ENCODE measurements around the gene MRPL28.
"Not testable (repeated sequence)": the region's sequence is repeated elsewhere in the genome, so short reads cannot be mapped to it uniquely, and the experiment has no call there.

The MRPL28 gene

GRCh38 chr16:381789-382717, 11.7 kb upstream of the MRPL28 start, which contains the start of gene PGAP6:
Gene PGAP6 (minus strand): TSS chr16:381978. CDS start chr16:381821, 157 bp downstream.
- Histone ChIP-seq H3K9me3 (ENCODE audit: low read length) (no peaks in the 10 kb centered on the region), H3K4me1 (ENCODE audit: insufficient read depth, low read length) (peaks cover 49% of the 10 kb centered on the region), H2AFZ (ENCODE audit: low read depth, low read length) (peak within 1 kb of the TSS; percentile 73), H3K36me3 (ENCODE audit: insufficient read depth, low read length) (peaks cover 10% of the 10 kb centered on the region), H3K4me3 (ENCODE audit: low read length) (peak within 1 kb of the TSS; percentile 93), H3K27me3 (ENCODE audit: insufficient read depth, low read length) (no peaks in the 10 kb centered on the region)

GRCh38 chr16:381012-381788, 10.9 kb upstream of the MRPL28 start:
- Histone ChIP-seq H3K4me3 (ENCODE audit: low read length) (peak overlapping the region; percentile 93), H3K36me3 (ENCODE audit: insufficient read depth, low read length) (peaks cover 16% of the 10 kb centered on the region), H2AFZ (ENCODE audit: low read depth, low read length) (no peak overlapping the region), H3K9me3 (ENCODE audit: low read length) (no peaks in the 10 kb centered on the region), H3K4me1 (ENCODE audit: insufficient read depth, low read length) (peaks cover 43% of the 10 kb centered on the region), H3K27me3 (ENCODE audit: insufficient read depth, low read length) (no peaks in the 10 kb centered on the region)

DNA sequence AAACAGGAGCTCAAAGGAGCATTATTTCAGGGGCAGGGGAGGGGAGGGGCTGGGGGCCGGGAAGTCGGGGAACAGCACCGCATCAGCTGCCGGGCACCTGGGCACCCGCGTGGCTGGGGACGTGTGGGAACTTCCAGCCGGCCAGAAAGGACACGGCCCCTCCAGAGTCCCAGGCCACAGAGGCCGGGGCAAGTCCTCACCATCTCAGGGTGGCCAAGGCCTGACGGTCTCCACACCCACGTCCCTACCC, 10.3 kb upstream of the MRPL28 start:
- Histone ChIP-seq H2AFZ (ENCODE audit: low read depth, low read length) (no peak overlapping the region), H3K9me3 (ENCODE audit: low read length) (no peaks in the 10 kb centered on the region), H3K27me3 (ENCODE audit: insufficient read depth, low read length) (no peaks in the 10 kb centered on the region), H3K36me3 (ENCODE audit: insufficient read depth, low read length) (peaks cover 22% of the 10 kb centered on the region), H3K4me1 (ENCODE audit: insufficient read depth, low read length) (peaks cover 42% of the 10 kb centered on the region), H3K4me3 (ENCODE audit: low read length) (peak overlapping the region; percentile 93)

DNA sequence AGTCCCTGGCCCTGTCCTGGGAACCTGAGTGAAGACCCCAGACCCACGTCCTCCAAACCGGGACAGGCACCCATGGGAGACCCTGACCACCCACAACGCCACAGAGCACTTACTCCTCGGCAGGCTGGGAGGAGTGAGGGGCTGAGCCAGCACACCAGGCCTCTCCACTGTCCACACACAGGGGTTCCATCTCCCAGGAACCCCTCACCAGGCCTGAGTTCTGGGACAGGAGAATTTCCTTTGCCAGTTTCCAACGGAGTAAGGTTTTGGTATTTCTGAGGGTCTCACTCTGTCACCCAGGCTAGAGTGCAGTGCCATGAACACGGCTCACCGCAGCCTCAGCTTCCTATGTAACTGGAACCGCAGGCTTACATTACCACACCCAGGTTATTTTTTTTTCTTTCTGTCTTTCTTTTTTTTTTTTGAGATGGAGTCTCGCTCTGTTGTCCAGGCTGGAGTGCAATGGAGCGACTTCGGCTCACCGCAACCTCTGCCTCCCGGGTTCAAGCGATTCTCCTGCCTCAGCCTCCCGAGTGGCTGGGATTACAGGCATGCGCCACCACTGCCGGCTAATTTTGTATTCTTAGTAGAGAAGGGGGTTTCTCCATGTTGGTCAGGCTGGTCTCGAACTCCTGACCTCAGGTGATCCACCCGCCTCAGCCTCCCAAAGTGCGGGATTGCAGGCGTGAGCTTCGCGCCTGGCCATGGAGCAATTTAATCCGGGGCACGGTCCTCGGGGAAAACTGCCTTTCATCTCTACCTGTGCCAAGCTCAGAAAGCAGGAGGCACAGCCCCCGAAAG, 9.8 kb upstream of the MRPL28 start:
- peaks cover 42% of the 10 kb centered on the region for H3K4me1 ChIP-seq (ENCODE audit: insufficient read depth, low read length)
- H3K9me3 ChIP-seq (ENCODE audit: low read length) = no peaks in the 10 kb centered on the region
- H3K27me3 ChIP-seq (ENCODE audit: insufficient read depth, low read length) = no peaks in the 10 kb centered on the region
- peaks cover 25% of the 10 kb centered on the region for H3K36me3 ChIP-seq (ENCODE audit: insufficient read depth, low read length)
- no peak overlapping the region for H2AFZ ChIP-seq (ENCODE audit: low read depth, low read length)
- H3K4me3 ChIP-seq (ENCODE audit: low read length) = peak overlapping the region; percentile 93

DNA sequence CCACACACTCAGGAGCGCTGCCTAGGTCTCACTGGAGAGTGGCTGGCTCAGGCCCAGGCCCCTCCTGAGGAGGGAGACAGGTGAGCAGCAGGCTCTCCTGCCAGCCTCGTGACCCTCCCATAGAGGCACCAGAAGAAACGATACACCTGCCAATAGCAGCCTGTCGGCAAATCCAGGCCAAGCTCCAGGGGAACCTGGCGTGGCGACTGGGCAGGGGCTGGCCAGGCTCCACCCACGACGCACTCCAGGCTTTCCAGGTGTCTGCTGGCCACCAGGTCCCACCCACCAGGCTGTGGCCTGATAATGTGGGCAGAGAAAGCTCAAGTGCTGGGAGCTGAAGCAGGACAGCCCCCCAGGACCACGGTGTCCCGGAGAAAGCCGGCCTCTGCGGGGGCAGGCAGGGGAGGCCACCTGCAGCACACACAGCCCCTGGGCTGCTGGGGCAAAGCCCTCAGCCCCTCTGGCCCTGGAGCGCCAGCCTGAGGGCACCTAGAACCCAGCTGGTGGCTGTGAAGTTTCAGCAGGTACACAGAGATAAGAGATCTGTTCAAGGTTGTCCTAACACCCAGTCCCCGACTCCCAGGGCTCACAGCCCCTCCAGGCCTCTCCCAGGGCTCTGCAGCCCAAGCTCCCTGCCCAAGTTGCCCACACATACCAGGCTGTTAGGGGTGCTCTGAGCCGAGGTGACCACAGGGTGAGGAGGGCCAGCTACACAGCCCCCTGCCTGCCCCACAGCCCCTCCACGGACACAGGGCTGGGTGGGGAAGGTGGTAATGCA, 9.0 kb upstream of the MRPL28 start:
- no peak overlapping the region for H3K4me3 ChIP-seq (ENCODE audit: low read length)

DNA sequence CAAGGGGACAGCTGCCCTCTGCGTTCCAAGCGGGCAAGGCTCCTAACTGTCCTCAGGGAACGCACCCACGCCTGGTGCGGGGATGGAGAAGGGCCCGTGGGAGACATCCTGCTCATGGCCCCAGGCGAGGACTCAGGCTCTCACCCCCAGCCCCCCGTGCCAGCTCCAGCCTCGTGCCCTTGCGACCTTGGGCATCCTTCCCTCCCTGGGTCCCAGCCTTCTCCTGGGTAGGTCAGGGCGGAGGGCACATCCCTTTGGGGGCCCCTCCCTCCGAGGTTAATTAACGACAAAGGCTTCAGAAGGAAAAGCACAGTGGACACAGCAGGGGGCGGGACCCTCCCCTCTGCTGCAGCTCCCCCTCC, 8.5 kb upstream of the MRPL28 start:
- Histone ChIP-seq H3K4me3 (ENCODE audit: low read length) (no peak overlapping the region), H2AFZ (ENCODE audit: low read depth, low read length) (no peak overlapping the region), H3K27me3 (ENCODE audit: insufficient read depth, low read length) (no peaks in the 10 kb centered on the region), H3K9me3 (ENCODE audit: low read length) (no peaks in the 10 kb centered on the region), H3K4me1 (ENCODE audit: insufficient read depth, low read length) (peaks cover 36% of the 10 kb centered on the region), H3K36me3 (ENCODE audit: insufficient read depth, low read length) (peaks cover 37% of the 10 kb centered on the region)

More for the DNA sequence above, 9.0 kb upstream of the MRPL28 start:
- no peak overlapping the region for H2AFZ ChIP-seq (ENCODE audit: low read depth, low read length)
- no peaks in the 10 kb centered on the region for H3K9me3 ChIP-seq (ENCODE audit: low read length)
- peaks cover 32% of the 10 kb centered on the region for H3K36me3 ChIP-seq (ENCODE audit: insufficient read depth, low read length)
- H3K4me1 ChIP-seq (ENCODE audit: insufficient read depth, low read length) = peaks cover 42% of the 10 kb centered on the region
- no peaks in the 10 kb centered on the region for H3K27me3 ChIP-seq (ENCODE audit: insufficient read depth, low read length)

DNA sequence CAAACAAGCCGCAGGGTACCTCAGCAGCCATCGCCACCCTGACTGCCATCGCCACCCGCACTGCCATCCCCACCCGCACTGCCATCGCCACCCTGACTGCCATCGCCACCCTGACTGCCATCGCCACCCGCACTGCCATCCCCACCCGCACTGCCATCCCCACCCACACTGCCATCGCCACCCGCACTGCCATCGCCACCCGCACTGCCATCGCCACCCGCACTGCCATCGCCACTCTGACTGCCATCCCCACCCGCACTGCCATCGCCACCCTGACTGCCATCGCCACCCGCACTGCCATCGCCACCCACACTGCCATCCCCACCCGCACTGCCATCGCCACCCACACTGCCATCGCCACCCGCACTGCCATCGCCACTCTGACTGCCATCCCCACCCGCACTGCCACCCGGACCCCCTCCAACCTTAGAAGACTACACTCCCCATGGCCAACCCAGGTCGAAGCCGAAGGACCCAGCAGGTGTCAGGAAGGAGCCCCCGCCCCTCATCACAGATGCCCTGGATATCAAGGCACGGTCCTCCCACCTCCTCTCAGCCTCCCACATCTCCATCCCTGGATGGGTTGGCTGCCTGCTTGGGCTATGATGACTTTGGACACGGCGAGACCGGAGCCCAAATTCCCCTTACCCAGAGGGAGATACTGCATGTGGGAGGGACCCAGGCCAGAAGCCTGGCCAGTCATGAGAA, 7.9 kb upstream of the MRPL28 start:
- H3K36me3 ChIP-seq (ENCODE audit: insufficient read depth, low read length) = peaks cover 43% of the 10 kb centered on the region
- not testable (repeated sequence) for H2AFZ ChIP-seq (ENCODE audit: low read depth, low read length); H3K4me3 ChIP-seq (ENCODE audit: low read length); H3K9me3 ChIP-seq (ENCODE audit: low read length); H3K27me3 ChIP-seq (ENCODE audit: insufficient read depth, low read length)
- peaks cover 31% of the 10 kb centered on the region for H3K4me1 ChIP-seq (ENCODE audit: insufficient read depth, low read length)

GRCh38 chr16:377419-377951, 7.1 kb upstream of the MRPL28 start:
- Histone ChIP-seq H3K4me3 (ENCODE audit: low read length) (no peak overlapping the region), H3K9me3 (ENCODE audit: low read length) (no peaks in the 10 kb centered on the region), H3K36me3 (ENCODE audit: insufficient read depth, low read length) (peaks cover 44% of the 10 kb centered on the region), H3K4me1 (ENCODE audit: insufficient read depth, low read length) (peaks cover 23% of the 10 kb centered on the region), H3K27me3 (ENCODE audit: insufficient read depth, low read length) (no peaks in the 10 kb centered on the region), H2AFZ (ENCODE audit: low read depth, low read length) (no peak overlapping the region)

- H3K36me3 ChIP-seq (ENCODE audit: insufficient read depth, low read length) = peaks cover 44% of the 10 kb centered on the region
- H3K4me3 ChIP-seq (ENCODE audit: low read length) = no peak overlapping the region
- H3K9me3 ChIP-seq (ENCODE audit: low read length) = no peaks in the 10 kb centered on the region
- H2AFZ ChIP-seq (ENCODE audit: low read depth, low read length) = no peak overlapping the region
- peaks cover 19% of the 10 kb centered on the region for H3K4me1 ChIP-seq (ENCODE audit: insufficient read depth, low read length)
- no peaks in the 10 kb centered on the region for H3K27me3 ChIP-seq (ENCODE audit: insufficient read depth, low read length)
Observed at GRCh38 chr16:376817-377418, 6.6 kb upstream of the MRPL28 start.

DNA sequence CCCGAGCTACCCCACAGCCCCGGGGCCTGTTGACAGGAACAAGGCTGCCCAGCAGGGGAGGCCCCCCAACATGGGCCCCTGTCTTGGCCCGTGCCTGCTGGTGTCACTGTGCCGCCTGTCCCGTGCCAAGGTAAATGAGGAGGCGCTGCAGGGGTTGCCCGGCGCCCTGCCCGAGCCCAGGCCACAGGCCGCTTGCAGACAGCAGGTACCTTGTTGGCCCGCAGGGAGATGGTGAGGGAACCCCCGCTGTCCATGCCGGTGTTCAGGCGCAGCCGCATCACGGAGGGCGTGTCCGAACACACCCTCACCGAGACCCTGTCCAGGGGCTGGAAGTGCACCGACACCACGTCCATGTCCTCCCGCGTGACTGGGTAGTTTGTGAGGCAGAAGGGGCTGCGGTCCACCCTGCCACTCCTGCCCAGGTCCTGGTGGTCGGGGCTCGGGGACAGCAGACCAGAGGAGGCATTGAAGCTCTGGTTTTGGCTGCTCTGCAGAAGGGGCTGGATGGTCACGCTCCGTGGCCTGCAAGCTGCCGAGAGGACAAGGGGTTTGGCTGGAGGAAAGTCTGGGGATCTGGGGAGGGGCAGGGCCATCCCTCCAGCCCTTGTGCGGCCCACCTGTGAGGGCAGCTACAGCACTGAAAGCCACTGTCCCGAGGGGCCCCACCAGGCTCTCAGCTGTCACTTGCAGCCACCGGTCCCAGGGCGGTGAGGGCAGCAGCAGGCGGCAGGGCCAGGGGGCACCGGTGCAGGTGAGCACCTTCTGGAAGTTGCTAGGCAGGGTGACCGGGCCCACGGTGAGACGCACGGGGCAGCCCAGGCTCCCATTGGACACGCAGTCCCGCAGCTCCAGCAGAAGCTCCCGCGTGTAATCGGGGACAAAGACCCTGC, 5.8 kb upstream of the MRPL28 start:
- Histone ChIP-seq H3K9me3 (ENCODE audit: low read length) (no peaks in the 10 kb centered on the region), H3K27me3 (ENCODE audit: insufficient read depth, low read length) (no peaks in the 10 kb centered on the region), H3K36me3 (ENCODE audit: insufficient read depth, low read length) (peaks cover 44% of the 10 kb centered on the region), H2AFZ (ENCODE audit: low read depth, low read length) (no peak overlapping the region), H3K4me1 (ENCODE audit: insufficient read depth, low read length) (peaks cover 19% of the 10 kb centered on the region), H3K4me3 (ENCODE audit: low read length) (no peak overlapping the region)

GRCh38 chr16:375212-375611, 4.9 kb upstream of the MRPL28 start:
- H3K9me3 ChIP-seq (ENCODE audit: low read length) = no peaks in the 10 kb centered on the region
- H3K27me3 ChIP-seq (ENCODE audit: insufficient read depth, low read length) = no peaks in the 10 kb centered on the region
- peaks cover 44% of the 10 kb centered on the region for H3K36me3 ChIP-seq (ENCODE audit: insufficient read depth, low read length)
- H2AFZ ChIP-seq (ENCODE audit: low read depth, low read length) = no peak overlapping the region
- H3K4me3 ChIP-seq (ENCODE audit: low read length) = no peak overlapping the region
- H3K4me1 ChIP-seq (ENCODE audit: insufficient read depth, low read length) = peaks cover 17% of the 10 kb centered on the region
